ENCODE data around the gene EAPP. TPM values are rescaled to one million over a fixed set of nuclear protein-coding genes. Genes with fewer than 3 reads are reported as not detected.

The EAPP gene
- total RNA-seq, 1 experiment from 2014 or later = 35.0 TPM

DNA sequence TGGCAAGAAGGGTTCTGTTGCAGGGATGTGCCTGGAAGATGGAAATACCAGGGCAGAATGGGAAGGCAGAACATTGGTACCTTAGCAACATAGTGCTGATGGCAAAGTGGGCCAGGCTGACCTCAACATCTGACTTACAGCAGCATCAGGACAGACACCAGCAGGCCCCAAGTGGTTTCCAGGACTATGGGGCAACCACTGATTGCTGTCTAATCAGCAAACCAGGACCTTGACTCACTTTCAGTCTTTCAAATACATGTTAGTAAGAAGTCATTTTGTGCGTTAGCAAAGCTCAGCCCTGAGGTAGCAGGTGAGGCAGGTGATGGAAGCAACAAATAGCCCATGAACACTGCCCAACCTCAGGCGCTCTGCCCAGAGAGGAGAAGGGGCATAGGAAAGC lies 72.8 kb downstream of the EAPP start:
- Histone ChIP-seq H3K9me3 (ENCODE audit: control insufficient read depth, low read depth, low read length) (no peaks in the 10 kb centered on the region), H3K27me3 (ENCODE audit: insufficient read depth, low read length) (no peaks in the 10 kb centered on the region), H2AK5ac (ENCODE audit: insufficient read length, low read length) (no peak overlapping the region), H4K91ac (ENCODE audit: insufficient read length, low read depth, low read length) (no peak overlapping the region), H3K4me2 (ENCODE audit: insufficient read depth, insufficient read length, low read length) (no peak overlapping the region), H3K79me2 (ENCODE audit: insufficient read depth, low read length) (no peaks in the 10 kb centered on the region), H2BK5ac (ENCODE audit: insufficient read length, low read length) (no peak overlapping the region), H3K23me2 (ENCODE audit: insufficient read length, low read depth, low read length, poor library complexity, severe bottlenecking) (peaks cover 3% of the 10 kb centered on the region), H3K23ac (ENCODE audit: insufficient read length, low read depth, low read length) (no peak overlapping the region), H3K9ac (ENCODE audit: extremely low read depth, insufficient read length, low read length) (no peak overlapping the region), H3K18ac (ENCODE audit: insufficient read length, low read depth, low read length) (no peak overlapping the region), H3K27ac (ENCODE audit: insufficient read length, low read depth, low read length) (no peak overlapping the region), H2BK12ac (ENCODE audit: insufficient read length, low read depth, low read length) (no peak overlapping the region), H3K14ac (ENCODE audit: insufficient read depth, low read length) (no peak overlapping the region), H2BK20ac (ENCODE audit: low read depth, low read length, poor library complexity, severe bottlenecking) (no peak overlapping the region), H3K4ac (ENCODE audit: low read depth, low read length) (no peak overlapping the region), H4K5ac (ENCODE audit: insufficient read length, low read depth, low read length) (no peak overlapping the region), H2BK120ac (ENCODE audit: low read depth, low read length, poor library complexity, severe bottlenecking) (no peak overlapping the region), H4K8ac (replicated peaks; ENCODE audit: insufficient read length, low read depth, low read length) (no peak overlapping the region), H3T11ph (ENCODE audit: low read length) (no peak overlapping the region), H3K56ac (ENCODE audit: insufficient read length, low read depth, low read length) (no peak overlapping the region), H4K20me1 (ENCODE audit: control insufficient read depth, insufficient read depth, insufficient read length) (no peaks in the 10 kb centered on the region), H3K4me1 (ENCODE audit: insufficient read depth, low read length) (peaks cover 6% of the 10 kb centered on the region), H2AFZ (ENCODE audit: low read length) (no peak overlapping the region), H3K79me1 (ENCODE audit: insufficient read depth, low read depth, low read length, poor library complexity, severe bottlenecking) (no peaks in the 10 kb centered on the region), H2BK15ac (ENCODE audit: low read depth, low read length) (no peak overlapping the region)
- H3K27ac Mint-ChIP-seq = no peak overlapping the region
- H3K9me3 Mint-ChIP-seq = no peaks in the 10 kb centered on the region
- DNase-seq = no peak
- H3K36me3 Mint-ChIP-seq (ENCODE audit: insufficient read depth in 1 of 3, low read depth in 3 of 3) = no peaks in the 10 kb centered on the region
- no peak overlapping the region for H3K4me3 Mint-ChIP-seq
- TF ChIP-seq, protein P1, sequence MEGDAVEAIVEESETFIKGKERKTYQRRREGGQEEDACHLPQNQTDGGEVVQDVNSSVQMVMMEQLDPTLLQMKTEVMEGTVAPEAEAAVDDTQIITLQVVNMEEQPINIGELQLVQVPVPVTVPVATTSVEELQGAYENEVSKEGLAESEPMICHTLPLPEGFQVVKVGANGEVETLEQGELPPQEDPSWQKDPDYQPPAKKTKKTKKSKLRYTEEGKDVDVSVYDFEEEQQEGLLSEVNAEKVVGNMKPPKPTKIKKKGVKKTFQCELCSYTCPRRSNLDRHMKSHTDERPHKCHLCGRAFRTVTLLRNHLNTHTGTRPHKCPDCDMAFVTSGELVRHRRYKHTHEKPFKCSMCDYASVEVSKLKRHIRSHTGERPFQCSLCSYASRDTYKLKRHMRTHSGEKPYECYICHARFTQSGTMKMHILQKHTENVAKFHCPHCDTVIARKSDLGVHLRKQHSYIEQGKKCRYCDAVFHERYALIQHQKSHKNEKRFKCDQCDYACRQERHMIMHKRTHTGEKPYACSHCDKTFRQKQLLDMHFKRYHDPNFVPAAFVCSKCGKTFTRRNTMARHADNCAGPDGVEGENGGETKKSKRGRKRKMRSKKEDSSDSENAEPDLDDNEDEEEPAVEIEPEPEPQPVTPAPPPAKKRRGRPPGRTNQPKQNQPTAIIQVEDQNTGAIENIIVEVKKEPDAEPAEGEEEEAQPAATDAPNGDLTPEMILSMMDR (conservative IDR thresholded peaks at IDR 0.05) = no peak
- WGBS (ENCODE audit: extremely low coverage, insufficient read length, low lambda C conversion rate) = no CpG with 5 or more reads among the region's 2 CpGs
- no peaks in the 10 kb centered on the region for H3K27me3 Mint-ChIP-seq (ENCODE audit: low read depth)
- H3K4me1 Mint-ChIP-seq = peaks cover 16 to 17% of the 10 kb centered on the region in 2 experiments

Other genes with a start within 250 kb of the EAPP start
- gene SPTSSA, start 77.5 kb downstream of the EAPP start, total RNA-seq (2021) = 22.4 and 23.3 TPM in 2 replicates
- gene SNX6, start 90.4 kb upstream of the EAPP start, total RNA-seq (2021) = 67.5 and 69.3 TPM in 2 replicates
- gene CFL2, start 174.9 kb upstream of the EAPP start, total RNA-seq (2021) = 13.9 and 14.2 TPM in 2 replicates

Data from H9 (cell line).